Sigmoid colon (tissue), 7 donors: ENCODE measurements around the gene FHAD1. TPM values are rescaled to one million over a fixed set of nuclear protein-coding genes. Genes with fewer than 3 reads are reported as not detected.

Experiments
- DNase-seq: peaks from one replicate; pipeline ENCODE4 v3.0.0-alpha.2; 2019
- H3K27ac ChIP-seq, 4 donors: fragments of 200-600 bp; sonication (generic); one replicate each; pipeline ENCODE4 v1.5.1; 2016 to 2019; ENCODE audit warnings: mild to moderate bottlenecking in 1 of 4
- H3K27me3 ChIP-seq, 3 donors: fragments of 200-600 bp; sonication (generic); one replicate each; pipeline ENCODE4 v1.5.1; 2019; ENCODE audit warnings: mild to moderate bottlenecking in 1 of 3
- H3K36me3 ChIP-seq, 4 donors: fragments of 200-600 bp; sonication (generic); one replicate each; pipeline ENCODE4 v1.5.1; 2016 to 2019
- H3K4me1 ChIP-seq, 4 donors: fragments of 200-600 bp; sonication (generic); one replicate each; pipeline ENCODE4 v1.5.1; 2017 to 2019
- H3K4me3 ChIP-seq, 4 donors: fragments of 200-600 bp; sonication (generic); one replicate each; pipeline ENCODE4 v1.5.1; 2017 to 2019; ENCODE audit warnings: mild to moderate bottlenecking in 2 of 4, moderate library complexity in 1 of 4
- H3K9me3 ChIP-seq, 4 donors: fragments of 200-600 bp in 3 of 4; sonication (generic) in 3 of 4; one replicate each; pipeline versions ENCODE4 v1.5.1 to v1.6.1; 2013 to 2019
- EP300 ChIP-seq, 4 donors: sonication (generic); formaldehyde crosslinking; IDR thresholded peaks; one replicate each; pipeline ENCODE4 v1.6.1; 2017; ENCODE audit warnings: antibody characterized with exemption in 4 of 4
- POLR2A ChIP-seq, 2 donors: fragments of 450-650 bp; IDR thresholded peaks; one replicate each; pipeline ENCODE4 v1.6.1; 2016; ENCODE audit warnings: antibody characterized with exemption in 2 of 2, mild to moderate bottlenecking in 2 of 2, moderate library complexity in 2 of 2
- POLR2AphosphoS5 ChIP-seq, 4 donors: sonication (generic); formaldehyde crosslinking; IDR thresholded peaks; one replicate each; pipeline ENCODE4 v1.6.1; 2017; ENCODE audit warnings: antibody characterized with exemption in 4 of 4
- WGBS, 2 donors: extraction: QIAGEN DNeasy Blood & Tissue Kit; methylation state at CpG; one replicate each; pipeline ENCODE4 v1.1.7; 2013; 5-methylcytosine and 5-hydroxymethylcytosine counted together
- intact Hi-C: fragments of 100-400 bp; cut with DNase I; formaldehyde crosslinking; loops from one replicate; pipeline ENCODE4 v1.15.1; 2023
- polyA plus RNA-seq, 3 donors: library from polyadenylated mRNA; stranded (reverse); fragments of 200-250 nt; gene quantifications; one replicate each; pipeline ENCODE4 v1.2.3, GENCODE V29; 2013
- total RNA-seq, 4 donors: library from RNA; depleted of rRNA; stranded (reverse); fragments of >200 nt; gene quantifications; one replicate each; pipeline ENCODE4 v1.1.0, GENCODE V29; 2016
- TF ChIP-seq, protein P1 (sequence below), 4 experiments: fragments of 450-650 bp in 3 of 4; fragments of 200-600 bp in 1 of 4; IDR thresholded peaks; one replicate each; pipeline ENCODE4 v1.5.1; 2016 to 2019; ENCODE audit warnings: antibody characterized with exemption in 4 of 4, mild to moderate bottlenecking in 3 of 4, moderate library complexity in 2 of 4
- donor health status: healthy with polysubstance abuse.
- donor health status: Bipolar disorder and iron deficiency.
- donor health status: healthy.

The FHAD1 gene
- total and polyA plus RNA-seq, 7 donors: 0.27 to 1.8 (median 0.92) TPM; not detected in 2

GRCh38 chr1:15272009-15272781 is 25.2 kb downstream of the FHAD1 start:
- peaks cover 0 to 10% (median 6%) of the 10 kb centered on the region in 4 donors for H3K4me1 ChIP-seq
- TF ChIP-seq POLR2A (IDR thresholded peaks at IDR 0.05): no peak
- TF ChIP-seq, protein P1, sequence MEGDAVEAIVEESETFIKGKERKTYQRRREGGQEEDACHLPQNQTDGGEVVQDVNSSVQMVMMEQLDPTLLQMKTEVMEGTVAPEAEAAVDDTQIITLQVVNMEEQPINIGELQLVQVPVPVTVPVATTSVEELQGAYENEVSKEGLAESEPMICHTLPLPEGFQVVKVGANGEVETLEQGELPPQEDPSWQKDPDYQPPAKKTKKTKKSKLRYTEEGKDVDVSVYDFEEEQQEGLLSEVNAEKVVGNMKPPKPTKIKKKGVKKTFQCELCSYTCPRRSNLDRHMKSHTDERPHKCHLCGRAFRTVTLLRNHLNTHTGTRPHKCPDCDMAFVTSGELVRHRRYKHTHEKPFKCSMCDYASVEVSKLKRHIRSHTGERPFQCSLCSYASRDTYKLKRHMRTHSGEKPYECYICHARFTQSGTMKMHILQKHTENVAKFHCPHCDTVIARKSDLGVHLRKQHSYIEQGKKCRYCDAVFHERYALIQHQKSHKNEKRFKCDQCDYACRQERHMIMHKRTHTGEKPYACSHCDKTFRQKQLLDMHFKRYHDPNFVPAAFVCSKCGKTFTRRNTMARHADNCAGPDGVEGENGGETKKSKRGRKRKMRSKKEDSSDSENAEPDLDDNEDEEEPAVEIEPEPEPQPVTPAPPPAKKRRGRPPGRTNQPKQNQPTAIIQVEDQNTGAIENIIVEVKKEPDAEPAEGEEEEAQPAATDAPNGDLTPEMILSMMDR (IDR thresholded peaks at IDR 0.05): peak in 3 of 4 experiments; percentile 71 to 81 (median 80)
- no peak for TF ChIP-seq EP300 (IDR thresholded peaks at IDR 0.05)
- peak in 1 of 4 donors; percentile 32 for TF ChIP-seq POLR2AphosphoS5 (IDR thresholded peaks at IDR 0.05)
- no peaks in the 10 kb centered on the region for H3K36me3 ChIP-seq
- H3K4me3 ChIP-seq: no peak overlapping the region
- intact Hi-C loops: loop anchor here (1.0 to 5.0 kb wide), 3 partner anchors 60 to 144 kb away; no protein-coding TSS in a partner anchor
- no peak overlapping the region for H3K27ac ChIP-seq
- DNase-seq: peak; percentile 83
- H3K9me3 ChIP-seq: no peaks in the 10 kb centered on the region
- H3K27me3 ChIP-seq: no peaks in the 10 kb centered on the region
- 33 to 38% methylated on average over 26 of the region's 26 CpGs for WGBS, 2 donors

DNA sequence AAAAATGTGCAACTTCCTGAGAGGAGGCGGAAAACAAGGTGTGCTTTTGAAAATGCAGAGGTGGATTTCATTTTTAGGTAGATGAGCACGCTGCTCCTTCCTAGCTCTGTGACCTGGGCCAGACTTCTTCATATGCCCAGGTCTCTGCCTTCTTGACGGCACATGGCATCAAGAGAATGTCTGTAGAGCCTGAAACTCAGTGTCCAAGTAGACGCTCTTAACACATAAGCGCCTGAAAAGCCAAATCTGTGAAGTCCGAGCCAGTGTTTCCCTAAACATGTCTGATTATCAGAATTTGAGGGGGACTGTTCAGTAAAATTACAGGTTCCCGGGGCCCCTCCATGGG is 25.7 kb downstream of the FHAD1 start:
- Histone ChIP-seq H3K27me3 (no peaks in the 10 kb centered on the region), H3K4me3 (no peak overlapping the region), H3K9me3 (no peaks in the 10 kb centered on the region), H3K36me3 (no peaks in the 10 kb centered on the region), H3K4me1 (peaks cover 0 to 10% (median 6%) of the 10 kb centered on the region in 4 donors), H3K27ac (no peak overlapping the region)
- 18 to 53% methylated on average over 7 of the region's 7 CpGs for WGBS, 2 donors
- no peak for DNase-seq
- TF ChIP-seq EP300 (IDR thresholded peaks at IDR 0.05) (no peak), POLR2AphosphoS5 (IDR thresholded peaks at IDR 0.05) (no peak), POLR2A (IDR thresholded peaks at IDR 0.05) (no peak)
- TF ChIP-seq, protein P1 (IDR thresholded peaks at IDR 0.05): peak in 3 of 4 experiments; percentile 4 to 83 (median 18)
- intact Hi-C loops: loop anchor here (1.0 to 5.0 kb wide), 3 partner anchors 60 to 144 kb away; no protein-coding TSS in a partner anchor

- no peaks in the 10 kb centered on the region for H3K36me3 ChIP-seq
- no peaks in the 10 kb centered on the region for H3K9me3 ChIP-seq
- no peak overlapping the region for H3K4me3 ChIP-seq
- H3K4me1 ChIP-seq: peaks cover 0 to 10% (median 6%) of the 10 kb centered on the region in 4 donors
- TF ChIP-seq EP300 (IDR thresholded peaks at IDR 0.05) (no peak), POLR2AphosphoS5 (IDR thresholded peaks at IDR 0.05) (no peak), POLR2A (IDR thresholded peaks at IDR 0.05) (no peak)
- TF ChIP-seq, protein P1 (IDR thresholded peaks at IDR 0.05): no peak
- DNase-seq: no peak
- 14 to 63% methylated on average over 2 of the region's 2 CpGs for WGBS, 2 donors
- no peak overlapping the region for H3K27ac ChIP-seq
- intact Hi-C loops: loop anchor here (5.0 kb wide), 1 partner anchor 61 kb away; no protein-coding TSS in a partner anchor
- H3K27me3 ChIP-seq: no peaks in the 10 kb centered on the region
Observed at GRCh38 chr1:15273274-15273673, 26.3 kb downstream of the FHAD1 start.

DNA sequence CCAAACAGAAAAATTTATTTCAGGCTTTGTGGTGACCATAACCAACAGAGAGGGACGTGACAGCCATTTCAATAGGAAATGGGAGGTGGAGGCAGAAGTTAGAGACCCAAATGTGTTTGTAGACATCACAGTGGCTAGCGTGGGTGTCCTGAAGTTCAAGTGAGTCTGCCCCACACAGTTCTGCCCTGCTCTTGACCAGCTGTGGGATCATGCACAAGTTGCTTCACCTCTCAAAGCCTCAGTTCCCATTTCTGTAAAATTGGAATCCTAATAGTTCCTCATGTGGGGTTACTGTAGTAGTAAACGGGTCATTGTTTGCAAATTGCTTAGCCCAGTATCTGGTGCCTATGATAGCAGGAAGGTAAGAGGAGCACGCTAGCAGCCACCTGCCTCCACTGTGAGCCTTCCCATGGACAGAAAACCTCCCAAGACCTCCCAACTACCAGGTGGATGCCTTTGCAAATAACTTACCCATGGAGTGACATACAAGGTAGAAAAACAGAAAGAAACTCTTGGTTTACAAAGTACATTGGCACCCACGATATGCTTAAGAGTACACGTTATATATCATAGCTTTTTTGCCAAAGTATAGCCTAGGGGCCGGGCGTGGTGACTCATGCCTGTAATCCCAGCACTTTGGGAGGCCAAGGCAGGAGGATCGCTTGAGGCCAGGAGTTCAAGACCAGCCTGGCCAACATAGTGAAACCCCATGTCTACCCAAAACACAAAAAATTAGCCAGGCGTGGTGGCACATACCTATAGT is 29.1 kb downstream of the FHAD1 start:
- H3K9me3 ChIP-seq: no peaks in the 10 kb centered on the region
- DNase-seq: no peak
- H3K4me3 ChIP-seq: no peak overlapping the region
- H3K36me3 ChIP-seq: no peaks in the 10 kb centered on the region
- TF ChIP-seq EP300 (IDR thresholded peaks at IDR 0.05) (no peak), POLR2A (IDR thresholded peaks at IDR 0.05) (no peak), POLR2AphosphoS5 (IDR thresholded peaks at IDR 0.05) (no peak)
- TF ChIP-seq, protein P1 (IDR thresholded peaks at IDR 0.05): no peak
- no peaks in the 10 kb centered on the region for H3K27me3 ChIP-seq
- intact Hi-C loops: no loop called here
- no peak overlapping the region for H3K27ac ChIP-seq
- 89 to 92% methylated on average over 10 of the region's 10 CpGs for WGBS, 2 donors
- peaks cover 0 to 10% (median 6%) of the 10 kb centered on the region in 4 donors for H3K4me1 ChIP-seq
